ENCODE data around the gene SEMA3G.
A peak's percentile ranks its signal among the peaks of the same experiment; 100 is the strongest.

SEMA3G gene

GRCh38 chr3:52479877-52480575 is 35.1 kb upstream of the SEMA3G start:
- DNase-seq (ENCODE audit: low read depth in 2 of 2), result no peak

- no peak for DNase-seq (ENCODE audit: low read depth in 2 of 2)
Observed at GRCh38 chr3:52479037-52479876, 34.4 kb upstream of the SEMA3G start.

GRCh38 chr3:52477796-52478095 is 32.8 kb upstream of the SEMA3G start:
- DNase-seq (ENCODE audit: low read depth in 2 of 2), result no peak

GRCh38 chr3:52477076-52477795 is 32.3 kb upstream of the SEMA3G start:
- no peak for DNase-seq (ENCODE audit: low read depth in 2 of 2)

GRCh38 chr3:52473026-52473425 is 28.1 kb upstream of the SEMA3G start:
- no peak for DNase-seq (ENCODE audit: low read depth in 2 of 2)

- no peak for DNase-seq (ENCODE audit: low read depth in 2 of 2)
Observed at GRCh38 chr3:52472239-52473000, 27.5 kb upstream of the SEMA3G start.

- DNase-seq (ENCODE audit: low read depth in 2 of 2), result peak in 1 of 2 donors; percentile 25
Observed at GRCh38 chr3:52471371-52472238, 26.7 kb upstream of the SEMA3G start.

GRCh38 chr3:52470920-52471319 is 26.0 kb upstream of the SEMA3G start:
- DNase-seq (ENCODE audit: low read depth in 2 of 2), result no peak

GRCh38 chr3:52469001-52469400 is 24.1 kb upstream of the SEMA3G start:
- DNase-seq (ENCODE audit: low read depth in 2 of 2), result no peak

GRCh38 chr3:52468336-52468735 is 23.4 kb upstream of the SEMA3G start:
- no peak for DNase-seq (ENCODE audit: low read depth in 2 of 2)

GRCh38 chr3:52463416-52463815 is 18.5 kb upstream of the SEMA3G start:
- DNase-seq (ENCODE audit: low read depth in 2 of 2), result no peak

- DNase-seq (ENCODE audit: low read depth in 2 of 2), result no peak
Observed at GRCh38 chr3:52461874-52462273, 17.0 kb upstream of the SEMA3G start.

- no peak for DNase-seq (ENCODE audit: low read depth in 2 of 2)
Observed at GRCh38 chr3:52458770-52459545, 14.1 kb upstream of the SEMA3G start.

GRCh38 chr3:52458031-52458760 is 13.3 kb upstream of the SEMA3G start:
- DNase-seq (ENCODE audit: low read depth in 2 of 2), result no peak

- no peak for DNase-seq (ENCODE audit: low read depth in 2 of 2)
Observed at GRCh38 chr3:52456800-52457183, 11.9 kb upstream of the SEMA3G start.

GRCh38 chr3:52456169-52456799 is 11.4 kb upstream of the SEMA3G start:
- no peak for DNase-seq (ENCODE audit: low read depth in 2 of 2)

- peak; percentile 99 for DNase-seq (ENCODE audit: low read depth in 2 of 2)
Observed at GRCh38 chr3:52455283-52456168, 10.6 kb upstream of the SEMA3G start, which contains the start of gene NISCH. TSS of gene NISCH (plus strand) at chr3:52455604. CDS start at chr3:52455642, 38 bp downstream.

- DNase-seq (ENCODE audit: low read depth in 2 of 2), result peak in 1 of 2 donors; percentile 13
Observed at GRCh38 chr3:52454938-52455282, 10.0 kb upstream of the SEMA3G start.
